Activated T-cell treated with anti-CD3 and anti-CD28 coated beads for 48 hours (primary cell): ENCODE results near the gene CTDSPL.

Source experiments
- DNase-seq: peaks from one replicate; pipeline ENCODE4 v3.0.0-alpha.2; 2020; ENCODE audit warnings: low read depth

Gene CTDSPL

DNA sequence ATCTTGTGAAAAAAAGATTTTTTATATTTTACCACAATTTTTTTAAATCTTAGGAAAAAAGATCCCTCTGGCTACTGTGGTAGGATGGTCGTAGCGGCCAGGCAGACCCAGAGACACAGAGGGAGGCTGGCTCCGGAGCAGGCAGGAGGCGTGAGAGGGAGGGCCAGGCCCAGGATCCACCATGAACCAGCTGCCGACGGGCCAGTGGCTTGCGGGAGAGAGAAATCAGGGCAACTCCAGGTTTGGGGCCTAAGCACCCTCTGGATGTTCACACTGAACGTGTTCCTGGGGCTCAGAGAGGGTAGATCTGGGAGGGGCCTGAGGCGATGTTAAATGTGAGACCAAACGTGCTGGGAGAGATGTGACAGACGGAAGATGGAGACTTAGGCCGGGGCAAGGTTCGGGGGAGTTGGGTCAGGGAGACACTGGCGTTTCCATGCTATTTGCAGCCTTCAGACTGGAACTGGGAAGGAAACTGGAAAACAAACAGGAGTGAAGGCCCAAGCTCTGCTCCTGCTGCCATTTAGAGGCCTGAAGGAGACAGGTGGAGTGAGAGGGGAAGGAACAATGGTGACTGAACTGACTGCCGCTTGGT lies 127.3 kb downstream of the CTDSPL start:
- DNase-seq: no peak

DNA sequence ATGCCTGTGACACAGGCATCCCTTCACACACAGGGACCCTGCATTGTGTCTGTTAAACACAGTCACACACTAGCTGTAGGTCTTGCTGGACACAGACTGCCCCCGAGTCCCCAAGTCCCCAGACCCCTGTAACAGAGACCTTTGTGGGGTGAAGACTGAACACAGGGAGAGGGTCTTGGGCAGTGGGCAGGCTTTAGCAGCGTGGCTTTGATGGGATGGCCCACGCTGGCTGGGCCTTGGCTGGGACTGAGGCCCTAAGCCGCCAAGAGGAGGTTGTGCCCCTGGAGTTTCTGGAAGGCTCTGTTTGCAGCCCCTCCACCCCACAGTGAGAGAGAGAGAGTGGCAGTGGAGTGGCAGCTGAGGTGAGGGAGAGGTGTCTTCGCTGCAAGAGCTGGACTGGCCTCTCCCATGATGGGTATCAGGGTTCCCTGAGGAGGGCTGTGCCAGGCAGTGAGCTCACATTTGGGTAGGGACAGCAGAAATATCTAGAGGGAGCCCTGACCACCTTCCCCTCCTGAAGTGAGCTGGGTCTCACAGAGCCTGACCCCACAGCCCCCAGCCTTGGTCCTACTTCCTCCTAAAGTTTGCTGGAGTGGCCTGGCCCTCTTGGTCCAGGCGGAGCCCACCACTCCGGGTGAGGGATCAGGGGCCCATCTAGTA lies 128.3 kb downstream of the CTDSPL start:
- no peak for DNase-seq

- no peak for DNase-seq
These were observed 128.8 kb downstream of the CTDSPL start, which contains the start of gene VILL for GRCh38 chr3:37990527-37990926. Gene VILL (plus strand): TSS chr3:37990786. CDS start chr3:37993673, 2,887 bp downstream.

GRCh38 chr3:37991109-37991508 lies 129.4 kb downstream of the CTDSPL start:
- no peak for DNase-seq

GRCh38 chr3:37991823-37992222 lies 130.1 kb downstream of the CTDSPL start:
- DNase-seq: no peak

GRCh38 chr3:37992271-37993066 lies 130.8 kb downstream of the CTDSPL start:
- DNase-seq: no peak

- no peak for DNase-seq
These were observed 131.4 kb downstream of the CTDSPL start for GRCh38 chr3:37993067-37993455.

DNA sequence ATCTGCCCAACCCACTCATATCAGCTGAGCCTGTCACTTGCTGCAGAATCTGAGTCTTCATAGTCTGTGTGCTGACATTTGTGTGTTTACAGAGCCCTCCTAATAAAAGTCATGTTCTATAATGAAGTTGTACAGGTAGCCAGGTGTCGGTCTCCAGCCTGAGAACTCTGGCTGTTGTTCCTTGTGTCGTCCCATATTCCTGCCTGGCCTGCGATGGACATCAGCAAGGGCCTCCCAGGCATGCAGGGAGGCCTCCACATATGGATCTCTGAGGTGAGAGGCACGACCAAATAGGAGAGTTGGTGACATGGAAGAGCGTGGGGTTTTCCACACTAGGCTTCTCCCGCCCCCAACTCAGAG lies 131.8 kb downstream of the CTDSPL start:
- no peak for DNase-seq

- peak; percentile 74 for DNase-seq
These were observed 132.3 kb downstream of the CTDSPL start for GRCh38 chr3:37993820-37994638.

- no peak for DNase-seq
These were observed 132.9 kb downstream of the CTDSPL start for GRCh38 chr3:37994639-37994972.

DNA sequence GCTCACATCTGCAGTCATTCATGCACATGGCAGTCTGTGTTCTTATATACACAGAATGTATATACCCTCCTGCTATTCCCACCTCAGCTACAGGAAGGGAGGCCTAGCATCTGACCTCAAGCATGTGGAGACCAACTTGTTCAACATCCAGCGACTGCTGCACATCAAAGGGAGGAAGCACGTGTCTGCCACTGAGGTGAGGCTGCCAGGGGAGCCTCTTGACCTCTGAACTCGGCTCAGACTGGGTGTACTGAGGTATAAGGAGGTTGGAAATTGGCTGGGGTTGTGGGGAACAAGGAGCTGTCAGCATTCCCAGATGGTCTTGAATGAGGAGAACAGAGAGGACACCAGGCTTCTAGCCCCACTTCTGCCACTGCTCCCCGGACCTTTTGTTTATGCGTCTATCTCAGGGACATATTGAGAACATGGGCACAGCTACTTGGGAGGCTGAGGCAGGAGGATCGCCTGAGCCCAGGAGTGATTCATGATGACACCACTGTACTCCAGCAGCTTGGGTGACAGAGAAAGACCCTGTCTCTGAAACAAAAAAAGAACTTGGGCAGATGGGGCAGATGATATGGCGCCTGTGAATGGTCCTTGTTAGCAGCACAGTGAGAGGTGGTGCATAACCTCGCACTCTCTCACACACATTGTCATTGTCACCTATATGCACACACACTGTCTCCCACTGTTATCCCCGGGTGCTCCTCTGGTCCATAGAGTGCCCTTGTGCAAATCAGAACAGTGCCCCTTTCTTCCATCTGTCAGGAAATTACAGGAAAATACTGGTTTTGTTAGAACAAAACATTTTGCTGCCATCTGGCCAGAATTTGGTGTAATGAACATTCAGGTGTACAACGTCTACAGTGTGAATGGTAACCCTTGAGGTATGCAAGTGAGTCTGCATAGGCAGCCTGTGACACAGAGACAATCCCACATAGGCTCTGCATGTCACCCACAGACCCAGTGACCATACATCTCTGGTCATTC lies 134.3 kb downstream of the CTDSPL start:
- DNase-seq: no peak

DNA sequence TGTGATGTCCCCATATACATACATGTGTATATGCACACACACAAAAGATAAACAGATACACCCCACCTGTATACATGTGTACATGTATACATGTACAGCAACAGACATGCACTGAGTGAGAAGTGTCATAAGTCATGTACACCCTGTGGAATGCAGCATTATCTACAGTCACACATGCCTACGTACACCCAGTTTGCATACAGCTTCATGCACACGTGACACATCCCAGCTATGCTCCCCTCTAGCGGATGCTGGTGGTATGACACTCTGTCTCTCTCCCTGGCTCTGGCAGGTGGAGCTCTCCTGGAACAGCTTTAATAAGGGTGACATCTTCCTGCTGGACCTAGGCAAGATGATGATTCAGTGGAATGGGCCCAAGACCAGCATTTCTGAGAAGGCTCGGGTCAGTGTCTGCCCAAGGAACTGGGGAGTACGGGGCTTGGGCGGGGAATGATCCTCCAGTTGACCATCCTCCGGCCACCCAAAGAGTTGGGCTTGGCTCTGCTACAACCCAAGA lies 135.2 kb downstream of the CTDSPL start:
- peak; percentile 82 for DNase-seq

GRCh38 chr3:37997342-37997741 lies 135.7 kb downstream of the CTDSPL start:
- no peak for DNase-seq

- DNase-seq: no peak
These were observed 136.2 kb downstream of the CTDSPL start for GRCh38 chr3:37997791-37998370.

DNA sequence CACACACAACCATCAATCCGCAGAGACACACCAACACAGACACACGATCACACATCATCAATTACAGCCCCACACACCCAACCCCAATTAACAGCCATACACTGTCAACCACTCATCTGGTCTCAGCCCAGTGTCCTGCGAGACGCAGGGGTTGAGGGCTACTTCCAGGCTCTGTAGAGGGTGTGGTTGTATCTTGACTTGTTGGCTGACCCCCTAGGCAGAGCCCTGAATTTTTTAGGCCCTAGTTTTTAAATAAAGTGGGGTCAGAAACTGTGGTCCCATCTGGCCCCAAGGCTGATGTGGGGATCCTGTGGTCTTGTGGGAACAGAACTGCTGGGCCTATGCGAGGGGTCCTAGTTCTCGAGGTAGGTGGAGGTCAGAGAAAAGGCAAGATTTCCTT lies 138.2 kb downstream of the CTDSPL start:
- DNase-seq: no peak

DNA sequence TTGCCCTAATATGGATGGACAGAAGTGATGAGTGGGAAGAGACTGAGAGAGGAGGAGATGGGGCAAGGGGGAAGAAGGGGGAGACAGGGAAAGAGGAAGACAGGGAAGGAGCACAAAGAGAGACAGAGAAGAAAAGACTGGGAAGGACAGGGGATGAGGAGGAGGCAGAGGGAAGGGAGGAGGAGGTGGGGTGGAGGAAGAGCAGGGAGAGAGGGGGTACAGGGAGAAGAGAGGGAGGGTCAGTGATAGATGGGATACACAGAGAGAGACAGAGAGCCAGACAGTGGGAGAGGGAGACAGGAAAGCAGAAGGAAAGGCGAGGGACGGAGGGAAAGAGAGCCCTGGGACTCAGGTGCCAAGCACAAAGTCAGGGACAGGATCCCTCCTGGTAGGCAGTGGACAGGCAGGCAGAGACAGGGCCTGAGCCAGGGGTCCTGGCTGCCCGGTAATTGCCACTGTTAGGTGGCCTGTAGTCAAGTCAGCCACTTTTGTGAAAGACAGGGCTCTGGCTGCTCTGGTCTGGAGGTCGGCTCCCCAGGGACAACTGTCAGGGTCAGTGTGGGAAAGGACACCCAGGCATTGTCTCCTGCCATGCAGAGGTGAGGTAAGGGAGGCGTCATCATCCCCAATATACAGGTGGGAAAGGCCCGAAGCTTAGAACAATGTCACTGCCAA lies 138.7 kb downstream of the CTDSPL start:
- DNase-seq: no peak

- DNase-seq: no peak
These were observed 139.3 kb downstream of the CTDSPL start for GRCh38 chr3:38000965-38001455.

DNA sequence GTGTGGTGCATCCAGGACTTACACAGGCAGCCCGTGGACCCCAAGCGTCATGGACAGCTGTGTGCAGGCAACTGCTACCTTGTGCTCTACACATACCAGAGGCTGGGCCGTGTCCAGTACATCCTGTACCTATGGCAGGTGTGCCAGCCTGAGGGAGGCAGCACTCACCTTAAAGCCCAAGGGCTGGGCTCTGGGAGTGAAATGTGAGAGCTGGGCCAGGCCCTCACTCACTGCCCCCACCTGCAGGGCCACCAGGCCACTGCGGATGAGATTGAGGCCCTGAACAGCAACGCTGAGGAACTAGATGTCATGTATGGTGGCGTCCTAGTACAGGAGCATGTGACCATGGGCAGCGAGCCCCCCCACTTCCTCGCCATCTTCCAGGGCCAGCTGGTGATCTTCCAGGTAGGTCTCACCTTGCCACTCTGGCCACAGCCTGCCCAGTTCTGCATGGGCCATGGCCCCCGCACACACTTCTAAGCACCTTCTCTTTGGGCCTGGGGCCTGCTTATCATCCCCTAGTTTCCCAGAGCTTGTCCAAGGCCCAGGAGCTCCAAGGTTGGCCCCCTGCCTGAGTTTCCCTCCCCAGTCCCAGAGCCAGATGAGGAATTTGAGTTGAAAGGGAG lies 139.9 kb downstream of the CTDSPL start:
- no peak for DNase-seq

- no peak for DNase-seq
These were observed 140.7 kb downstream of the CTDSPL start for GRCh38 chr3:38002291-38002876.
